Measurements from ENCODE around the gene C1QTNF1.

C1QTNF1 gene

GRCh38 chr17:78993981-78994671, 29.8 kb upstream of the C1QTNF1 start:
- no peaks in the 10 kb centered on the region for H3K9me3 ChIP-seq (ENCODE audit: control insufficient read depth in 2 of 2, low read length in 2 of 2)
- no peak overlapping the region for H3K9ac ChIP-seq (ENCODE audit: low read length in 2 of 2)
- H3K4me1 ChIP-seq (ENCODE audit: control insufficient read depth, insufficient read depth, low read length): peaks cover 5% of the 10 kb centered on the region
- H3K4me3 ChIP-seq (ENCODE audit: low read length in 2 of 2): no peak overlapping the region
- H3K36me3 ChIP-seq (ENCODE audit: control insufficient read depth in 2 of 2, insufficient read depth in 2 of 2, low read length in 2 of 2): peaks cover 11 to 30% of the 10 kb centered on the region in 2 donors
- no peaks in the 10 kb centered on the region for H3K27me3 ChIP-seq (ENCODE audit: control insufficient read depth in 1 of 2, insufficient read depth in 2 of 2, low read length in 2 of 2)
- no peak overlapping the region for H3K27ac ChIP-seq (ENCODE audit: low read length)

GRCh38 chr17:78995022-78995760, 28.8 kb upstream of the C1QTNF1 start:
- Histone ChIP-seq H3K4me1 (ENCODE audit: control insufficient read depth, insufficient read depth, low read length) (peaks cover 5% of the 10 kb centered on the region), H3K4me3 (ENCODE audit: low read length in 2 of 2) (no peak overlapping the region), H3K27ac (ENCODE audit: low read length) (no peak overlapping the region), H3K27me3 (ENCODE audit: control insufficient read depth in 1 of 2, insufficient read depth in 2 of 2, low read length in 2 of 2) (no peaks in the 10 kb centered on the region), H3K9ac (ENCODE audit: low read length in 2 of 2) (peak overlapping the region in 1 of 2 donors; percentile 15), H3K9me3 (ENCODE audit: control insufficient read depth in 2 of 2, low read length in 2 of 2) (no peaks in the 10 kb centered on the region), H3K36me3 (ENCODE audit: control insufficient read depth in 2 of 2, insufficient read depth in 2 of 2, low read length in 2 of 2) (peaks cover 11 to 30% of the 10 kb centered on the region in 2 donors)

GRCh38 chr17:78995761-78996451, 28.1 kb upstream of the C1QTNF1 start:
- no peak overlapping the region for H3K27ac ChIP-seq (ENCODE audit: low read length)
- peaks cover 5% of the 10 kb centered on the region for H3K4me1 ChIP-seq (ENCODE audit: control insufficient read depth, insufficient read depth, low read length)
- H3K27me3 ChIP-seq (ENCODE audit: control insufficient read depth in 1 of 2, insufficient read depth in 2 of 2, low read length in 2 of 2): no peaks in the 10 kb centered on the region
- peak overlapping the region in 1 of 2 donors; percentile 15 for H3K9ac ChIP-seq (ENCODE audit: low read length in 2 of 2)
- no peak overlapping the region for H3K4me3 ChIP-seq (ENCODE audit: low read length in 2 of 2)
- no peaks in the 10 kb centered on the region for H3K9me3 ChIP-seq (ENCODE audit: control insufficient read depth in 2 of 2, low read length in 2 of 2)
- H3K36me3 ChIP-seq (ENCODE audit: control insufficient read depth in 2 of 2, insufficient read depth in 2 of 2, low read length in 2 of 2): peaks cover 11 to 26% of the 10 kb centered on the region in 2 donors

GRCh38 chr17:78996781-78997201, 27.2 kb upstream of the C1QTNF1 start:
- Histone ChIP-seq H3K4me1 (ENCODE audit: control insufficient read depth, insufficient read depth, low read length) (peaks cover 5% of the 10 kb centered on the region), H3K9ac (ENCODE audit: low read length in 2 of 2) (no peak overlapping the region), H3K9me3 (ENCODE audit: control insufficient read depth in 2 of 2, low read length in 2 of 2) (no peaks in the 10 kb centered on the region), H3K4me3 (ENCODE audit: low read length in 2 of 2) (no peak overlapping the region), H3K27me3 (ENCODE audit: control insufficient read depth in 1 of 2, insufficient read depth in 2 of 2, low read length in 2 of 2) (no peaks in the 10 kb centered on the region), H3K36me3 (ENCODE audit: control insufficient read depth in 2 of 2, insufficient read depth in 2 of 2, low read length in 2 of 2) (peaks cover 4 to 19% of the 10 kb centered on the region in 2 donors), H3K27ac (ENCODE audit: low read length) (no peak overlapping the region)

- Histone ChIP-seq H3K36me3 (ENCODE audit: control insufficient read depth in 2 of 2, insufficient read depth in 2 of 2, low read length in 2 of 2) (peaks cover 4 to 17% of the 10 kb centered on the region in 2 donors), H3K27me3 (ENCODE audit: control insufficient read depth in 1 of 2, insufficient read depth in 2 of 2, low read length in 2 of 2) (no peaks in the 10 kb centered on the region), H3K4me3 (ENCODE audit: low read length in 2 of 2) (no peak overlapping the region), H3K9me3 (ENCODE audit: control insufficient read depth in 2 of 2, low read length in 2 of 2) (no peaks in the 10 kb centered on the region), H3K9ac (ENCODE audit: low read length in 2 of 2) (no peak overlapping the region), H3K27ac (ENCODE audit: low read length) (no peak overlapping the region), H3K4me1 (ENCODE audit: control insufficient read depth, insufficient read depth, low read length) (peaks cover 5% of the 10 kb centered on the region)
These were observed 26.7 kb upstream of the C1QTNF1 start for GRCh38 chr17:78997231-78997741.

- Histone ChIP-seq H3K27ac (ENCODE audit: low read length) (no peak overlapping the region), H3K36me3 (ENCODE audit: control insufficient read depth in 2 of 2, insufficient read depth in 2 of 2, low read length in 2 of 2) (peaks cover 4 to 17% of the 10 kb centered on the region in 2 donors), H3K9ac (ENCODE audit: low read length in 2 of 2) (no peak overlapping the region), H3K4me1 (ENCODE audit: control insufficient read depth, insufficient read depth, low read length) (peaks cover 5% of the 10 kb centered on the region), H3K27me3 (ENCODE audit: control insufficient read depth in 1 of 2, insufficient read depth in 2 of 2, low read length in 2 of 2) (no peaks in the 10 kb centered on the region), H3K4me3 (ENCODE audit: low read length in 2 of 2) (no peak overlapping the region), H3K9me3 (ENCODE audit: control insufficient read depth in 2 of 2, low read length in 2 of 2) (no peaks in the 10 kb centered on the region)
These were observed 26.1 kb upstream of the C1QTNF1 start for GRCh38 chr17:78997881-78998280.

- Histone ChIP-seq H3K4me1 (ENCODE audit: control insufficient read depth, insufficient read depth, low read length) (peaks cover 5% of the 10 kb centered on the region), H3K27ac (ENCODE audit: low read length) (no peak overlapping the region), H3K9ac (ENCODE audit: low read length in 2 of 2) (no peak overlapping the region), H3K9me3 (ENCODE audit: control insufficient read depth in 2 of 2, low read length in 2 of 2) (no peaks in the 10 kb centered on the region), H3K4me3 (ENCODE audit: low read length in 2 of 2) (no peak overlapping the region), H3K36me3 (ENCODE audit: control insufficient read depth in 2 of 2, insufficient read depth in 2 of 2, low read length in 2 of 2) (peaks cover 4 to 13% of the 10 kb centered on the region in 2 donors), H3K27me3 (ENCODE audit: control insufficient read depth in 1 of 2, insufficient read depth in 2 of 2, low read length in 2 of 2) (no peaks in the 10 kb centered on the region)
These were observed 25.5 kb upstream of the C1QTNF1 start for GRCh38 chr17:78998311-78999055.

- H3K27ac ChIP-seq (ENCODE audit: low read length): no peak overlapping the region
- H3K27me3 ChIP-seq (ENCODE audit: control insufficient read depth in 1 of 2, insufficient read depth in 2 of 2, low read length in 2 of 2): no peaks in the 10 kb centered on the region
- H3K4me1 ChIP-seq (ENCODE audit: control insufficient read depth, insufficient read depth, low read length): peaks cover 5% of the 10 kb centered on the region
- no peaks in the 10 kb centered on the region for H3K9me3 ChIP-seq (ENCODE audit: control insufficient read depth in 2 of 2, low read length in 2 of 2)
- H3K36me3 ChIP-seq (ENCODE audit: control insufficient read depth in 2 of 2, insufficient read depth in 2 of 2, low read length in 2 of 2): peaks cover 4 to 12% of the 10 kb centered on the region in 2 donors
- no peak overlapping the region for H3K9ac ChIP-seq (ENCODE audit: low read length in 2 of 2)
- no peak overlapping the region for H3K4me3 ChIP-seq (ENCODE audit: low read length in 2 of 2)
These were observed 24.8 kb upstream of the C1QTNF1 start for GRCh38 chr17:78999056-78999768.

- Histone ChIP-seq H3K4me1 (ENCODE audit: control insufficient read depth, insufficient read depth, low read length) (peaks cover 5% of the 10 kb centered on the region), H3K4me3 (ENCODE audit: low read length in 2 of 2) (no peak overlapping the region), H3K9me3 (ENCODE audit: control insufficient read depth in 2 of 2, low read length in 2 of 2) (no peaks in the 10 kb centered on the region), H3K36me3 (ENCODE audit: control insufficient read depth in 2 of 2, insufficient read depth in 2 of 2, low read length in 2 of 2) (peaks cover 4 to 12% of the 10 kb centered on the region in 2 donors), H3K27me3 (ENCODE audit: control insufficient read depth in 1 of 2, insufficient read depth in 2 of 2, low read length in 2 of 2) (no peaks in the 10 kb centered on the region), H3K27ac (ENCODE audit: low read length) (no peak overlapping the region), H3K9ac (ENCODE audit: low read length in 2 of 2) (no peak overlapping the region)
These were observed 24.0 kb upstream of the C1QTNF1 start for GRCh38 chr17:78999947-79000395.
